ENCODE measurements around the gene SWT1. TPM values are rescaled to one million over a fixed set of nuclear protein-coding genes. Genes with fewer than 3 reads are reported as not detected.

The SWT1 gene
- total and polyA plus RNA-seq, 10 donors: 1.3 to 12.8 (median 6.6) TPM

GRCh38 chr1:185322636-185323035, 165.7 kb downstream of the SWT1 start:
- Histone ChIP-seq H3K9me3 (peaks cover 0 to 8% (median 0%) of the 10 kb centered on the region in 8 donors), H3K27ac (no peak overlapping the region), H3K27me3 (replicated peaks in 1 of 7) (no peaks in the 10 kb centered on the region), H3K4me1 (peaks cover 0 to 19% (median 13%) of the 10 kb centered on the region in 6 donors), H3K36me3 (no peaks in the 10 kb centered on the region), H3K4me3 (no peak overlapping the region)
- DNase-seq: no peak
- intact Hi-C loops (cut with DNase I; ENCODE audit: low total_unique reads): no loop called here
- no peak for TF ChIP-seq POLR2A (IDR thresholded peaks at IDR 0.05)
- no peak for TF ChIP-seq POLR2AphosphoS5 (IDR thresholded peaks at IDR 0.05)
- TF ChIP-seq, protein P1, sequence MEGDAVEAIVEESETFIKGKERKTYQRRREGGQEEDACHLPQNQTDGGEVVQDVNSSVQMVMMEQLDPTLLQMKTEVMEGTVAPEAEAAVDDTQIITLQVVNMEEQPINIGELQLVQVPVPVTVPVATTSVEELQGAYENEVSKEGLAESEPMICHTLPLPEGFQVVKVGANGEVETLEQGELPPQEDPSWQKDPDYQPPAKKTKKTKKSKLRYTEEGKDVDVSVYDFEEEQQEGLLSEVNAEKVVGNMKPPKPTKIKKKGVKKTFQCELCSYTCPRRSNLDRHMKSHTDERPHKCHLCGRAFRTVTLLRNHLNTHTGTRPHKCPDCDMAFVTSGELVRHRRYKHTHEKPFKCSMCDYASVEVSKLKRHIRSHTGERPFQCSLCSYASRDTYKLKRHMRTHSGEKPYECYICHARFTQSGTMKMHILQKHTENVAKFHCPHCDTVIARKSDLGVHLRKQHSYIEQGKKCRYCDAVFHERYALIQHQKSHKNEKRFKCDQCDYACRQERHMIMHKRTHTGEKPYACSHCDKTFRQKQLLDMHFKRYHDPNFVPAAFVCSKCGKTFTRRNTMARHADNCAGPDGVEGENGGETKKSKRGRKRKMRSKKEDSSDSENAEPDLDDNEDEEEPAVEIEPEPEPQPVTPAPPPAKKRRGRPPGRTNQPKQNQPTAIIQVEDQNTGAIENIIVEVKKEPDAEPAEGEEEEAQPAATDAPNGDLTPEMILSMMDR (IDR thresholded peaks at IDR 0.05 in 8 of 11, conservative IDR thresholded peaks at IDR 0.05 in 3 of 11): no peak
- WGBS, 5 donors: 86 to 97% (median 90%) methylated on average over 2 of the region's 2 CpGs

- 93 to 99% (median 96%) methylated on average over 3 of the region's 3 CpGs for WGBS, 5 donors
- Histone ChIP-seq H3K36me3 (no peaks in the 10 kb centered on the region), H3K4me1 (peaks cover 0 to 4% (median 0%) of the 10 kb centered on the region in 6 donors), H3K27me3 (replicated peaks in 1 of 7) (no peaks in the 10 kb centered on the region), H3K27ac (peak overlapping the region in 2 of 8 donors; percentile 36 to 64), H3K9me3 (peaks cover 0 to 8% (median 0%) of the 10 kb centered on the region in 8 donors), H3K4me3 (no peak overlapping the region)
- intact Hi-C loops (cut with DNase I; ENCODE audit: low total_unique reads): no loop called here
- DNase-seq: no peak
- no peak for TF ChIP-seq POLR2AphosphoS5 (IDR thresholded peaks at IDR 0.05)
- TF ChIP-seq POLR2A (IDR thresholded peaks at IDR 0.05): no peak
- TF ChIP-seq, protein P1 (IDR thresholded peaks at IDR 0.05 in 8 of 11, conservative IDR thresholded peaks at IDR 0.05 in 3 of 11): no peak
Observed at GRCh38 chr1:185324118-185324517, 167.2 kb downstream of the SWT1 start.

GRCh38 chr1:185325413-185325812, 168.4 kb downstream of the SWT1 start:
- no peaks in the 10 kb centered on the region for H3K27me3 ChIP-seq (replicated peaks in 1 of 7)
- H3K27ac ChIP-seq: no peak overlapping the region
- WGBS, 5 donors: 27 to 65% (median 37%) methylated on average over 4 of the region's 4 CpGs
- H3K4me3 ChIP-seq: no peak overlapping the region
- TF ChIP-seq POLR2A (IDR thresholded peaks at IDR 0.05) (no peak), POLR2AphosphoS5 (IDR thresholded peaks at IDR 0.05) (no peak)
- TF ChIP-seq, protein P1 (IDR thresholded peaks at IDR 0.05 in 8 of 11, conservative IDR thresholded peaks at IDR 0.05 in 3 of 11): no peak
- intact Hi-C loops (cut with DNase I; ENCODE audit: low total_unique reads): no loop called here
- no peaks in the 10 kb centered on the region for H3K36me3 ChIP-seq
- no peak for DNase-seq
- peaks cover 0 to 8% (median 0%) of the 10 kb centered on the region in 8 donors for H3K9me3 ChIP-seq
- H3K4me1 ChIP-seq: no peaks in the 10 kb centered on the region

- WGBS, 5 donors: 51 to 85% (median 69%) methylated on average over 4 of the region's 4 CpGs
- TF ChIP-seq POLR2A (IDR thresholded peaks at IDR 0.05) (no peak), POLR2AphosphoS5 (IDR thresholded peaks at IDR 0.05) (no peak)
- TF ChIP-seq, protein P1 (IDR thresholded peaks at IDR 0.05 in 8 of 11, conservative IDR thresholded peaks at IDR 0.05 in 3 of 11): no peak
Observed at GRCh38 chr1:185328255-185328654, 171.3 kb downstream of the SWT1 start.

More at GRCh38 chr1:185328255-185328654, 171.3 kb downstream of the SWT1 start:
- Histone ChIP-seq H3K4me3 (peak overlapping the region in 1 of 8 donors; percentile 46), H3K36me3 (no peaks in the 10 kb centered on the region), H3K27ac (peak overlapping the region in 6 of 8 donors; percentile 48 to 87 (median 72)), H3K4me1 (no peaks in the 10 kb centered on the region), H3K9me3 (no peaks in the 10 kb centered on the region), H3K27me3 (replicated peaks in 1 of 7) (no peaks in the 10 kb centered on the region)
- intact Hi-C loops (cut with DNase I; ENCODE audit: low total_unique reads): no loop called here
- DNase-seq: no peak

Data from spleen (tissue), 11 donors.